HG03025 (cell line): ENCODE measurements around the gene RIPOR2.
"Not testable (repeated sequence)": the region's sequence is repeated elsewhere in the genome, so short reads cannot be mapped to it uniquely, and the experiment has no call there.

Experiments used
- ATAC-seq: cut with Tn5 transposase; IDR thresholded peaks from one replicate; pipeline ENCODE4 v1.9.1; 2021; ENCODE audit warnings: mild to moderate bottlenecking, moderate library complexity; ENCODE audit not compliant: unreplicated experiment, low FRiP score

The RIPOR2 gene

GRCh38 chr6:24882835-24883555 lies 52.8 kb downstream of the RIPOR2 start:
- no peak for ATAC-seq

DNA sequence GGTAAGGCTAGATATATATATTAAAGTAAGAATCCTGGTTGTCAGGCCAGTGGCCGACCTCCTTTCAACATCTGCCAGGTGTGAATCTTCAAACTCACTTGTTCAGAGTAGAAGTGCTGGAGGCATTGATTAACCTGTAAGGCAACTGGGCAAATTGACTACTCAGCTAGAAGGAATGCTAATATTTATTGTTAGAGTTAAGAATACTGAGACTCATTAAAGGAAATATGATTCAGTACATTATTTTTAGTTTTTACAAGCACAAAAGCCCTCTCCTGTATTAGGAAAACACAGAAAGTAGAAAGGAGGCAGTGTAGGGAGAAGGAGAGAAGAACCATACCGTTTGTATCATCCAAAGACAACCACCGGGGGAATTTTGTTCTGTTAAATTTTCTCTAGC lies 53.5 kb downstream of the RIPOR2 start:
- ATAC-seq, result no peak

- no peak for ATAC-seq
These were observed 54.4 kb downstream of the RIPOR2 start for GRCh38 chr6:24881376-24881775.

GRCh38 chr6:24880451-24880850 lies 55.3 kb downstream of the RIPOR2 start:
- no peak for ATAC-seq

DNA sequence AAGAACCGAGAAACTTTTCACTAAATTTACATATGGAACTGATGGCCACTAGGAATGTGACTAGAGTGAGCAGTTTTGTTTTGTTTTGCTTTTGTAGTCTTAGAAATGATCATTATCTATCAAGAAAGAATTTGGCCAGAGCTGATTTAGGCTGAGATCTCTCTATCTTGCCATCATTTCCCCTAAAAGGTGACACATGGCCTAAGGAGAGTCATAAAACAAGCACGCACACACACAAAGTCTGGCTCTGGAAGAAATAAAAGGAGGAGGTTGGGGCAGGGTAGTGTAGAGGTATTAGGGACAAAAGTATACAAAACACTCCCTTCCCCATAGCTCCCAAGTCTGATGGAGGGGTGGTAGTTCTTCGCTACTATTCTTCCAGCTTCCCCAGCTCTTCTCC lies 56.4 kb downstream of the RIPOR2 start:
- ATAC-seq, result no peak

GRCh38 chr6:24877747-24878146 lies 58.0 kb downstream of the RIPOR2 start:
- ATAC-seq, result not testable (repeated sequence)

DNA sequence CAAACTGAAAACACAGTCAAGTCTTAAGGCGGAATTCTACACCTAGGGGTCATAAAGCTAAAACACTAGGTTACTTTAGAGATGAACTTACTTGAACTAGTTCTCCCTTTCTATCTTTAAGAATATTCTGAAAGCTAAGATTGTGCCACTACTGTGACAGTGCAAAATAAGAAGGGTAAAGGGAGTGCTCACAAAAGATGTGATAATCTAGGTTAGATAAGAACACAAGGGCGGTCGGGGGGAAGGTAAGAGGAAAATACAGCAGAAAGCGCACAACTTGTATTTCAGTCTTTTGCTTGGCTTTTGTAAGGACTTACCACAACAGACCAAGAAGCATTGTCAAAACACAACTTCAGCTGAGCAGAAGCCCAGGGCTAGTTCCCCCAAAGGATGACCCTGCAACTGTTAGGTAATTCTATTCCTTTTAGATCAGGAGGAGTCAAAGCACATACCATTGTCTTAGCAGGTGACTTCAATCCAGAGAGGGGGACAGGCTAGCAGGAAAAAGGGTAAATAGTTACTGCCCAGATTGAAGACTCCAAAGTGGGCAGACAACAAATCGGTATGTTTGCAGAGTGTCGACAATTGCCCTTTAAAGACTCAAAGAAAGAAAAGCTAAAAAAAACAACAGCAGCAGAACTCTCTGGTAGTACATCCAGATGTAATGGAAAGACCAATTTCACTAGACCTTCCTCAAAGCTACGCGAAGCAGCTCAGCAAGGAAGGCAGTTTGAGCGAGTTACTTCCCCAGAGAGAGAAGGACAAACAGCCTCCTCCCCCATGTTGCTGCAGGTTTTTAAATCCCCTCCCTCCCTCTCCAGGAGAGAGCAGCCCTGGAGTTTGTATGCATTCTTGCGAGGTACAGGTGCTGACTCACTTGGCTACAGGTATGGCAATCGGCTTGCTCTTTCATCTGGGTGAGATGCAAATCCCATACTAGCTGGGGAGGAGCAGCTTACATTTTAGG lies 59.0 kb downstream of the RIPOR2 start:
- ATAC-seq, result no peak

DNA sequence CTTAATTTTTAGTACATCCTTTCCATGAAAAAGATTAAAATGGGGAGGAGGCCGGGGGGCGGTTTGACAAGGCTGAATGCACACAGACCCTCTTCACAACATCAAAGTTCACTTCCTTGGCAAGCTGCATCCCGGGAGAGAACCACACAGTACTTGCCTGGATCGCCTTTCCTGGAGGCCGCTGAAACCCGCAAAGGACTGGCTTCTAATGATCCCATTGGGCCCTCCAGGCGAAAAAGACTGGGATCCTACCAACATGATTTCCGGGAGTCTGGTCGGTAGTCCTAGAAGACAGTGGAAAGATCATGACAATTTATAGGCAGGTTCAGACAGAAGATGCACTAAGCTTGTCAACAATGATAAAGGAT lies 60.2 kb downstream of the RIPOR2 start:
- no peak for ATAC-seq

DNA sequence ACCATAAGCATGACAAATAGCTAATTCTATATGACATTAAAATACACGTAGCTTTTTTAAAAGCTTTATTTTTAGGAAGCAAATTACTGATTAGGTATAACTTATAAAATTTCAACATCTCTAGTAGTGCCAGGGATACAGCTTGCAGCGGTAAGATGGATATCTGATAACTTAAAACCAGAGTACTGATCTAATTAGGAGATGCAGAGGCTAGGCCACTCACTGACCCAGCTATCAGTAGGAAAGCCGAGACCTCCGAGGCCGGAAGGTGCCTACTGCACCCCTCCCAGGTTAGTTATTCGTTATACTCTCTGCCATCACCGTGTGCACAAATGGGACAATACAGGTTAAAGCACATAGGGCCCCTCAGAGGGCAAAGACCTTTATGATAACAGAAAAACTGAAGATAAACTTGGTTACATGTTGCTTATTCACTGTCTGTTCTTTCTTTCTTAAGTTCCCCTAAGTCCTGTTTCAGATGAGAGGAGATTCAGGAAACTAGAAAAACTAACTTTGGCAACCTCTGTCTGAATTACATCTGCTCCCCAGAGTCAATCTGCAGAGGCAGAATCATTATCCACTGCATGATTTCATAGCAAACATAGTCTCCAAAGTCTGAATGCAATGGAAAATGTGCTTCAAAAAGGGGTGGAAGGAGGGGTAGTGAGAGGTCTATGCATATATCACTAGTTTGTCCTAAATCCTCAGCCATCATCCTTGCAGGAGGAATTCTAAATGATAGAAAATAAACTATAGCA lies 60.8 kb downstream of the RIPOR2 start:
- no peak for ATAC-seq

DNA sequence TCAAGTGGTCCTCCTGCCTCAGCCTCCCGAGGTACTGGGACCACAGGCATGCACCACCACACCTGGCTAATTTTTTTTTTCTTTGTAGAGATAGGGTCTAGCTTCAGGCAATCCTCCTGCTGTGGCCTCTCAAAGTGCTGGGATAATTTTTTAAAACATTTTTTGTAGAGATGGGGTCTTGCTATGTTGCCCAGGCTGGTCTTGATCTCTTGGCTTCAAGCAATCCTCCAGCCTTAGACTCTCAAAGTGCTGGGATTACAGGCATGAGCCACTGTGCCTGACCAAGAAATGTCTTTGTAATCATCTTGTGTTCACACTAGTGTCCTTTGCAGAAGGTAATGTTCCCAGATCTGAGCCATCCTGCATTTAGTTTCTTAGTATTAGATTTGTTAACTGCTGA lies 61.6 kb downstream of the RIPOR2 start:
- no peak for ATAC-seq

- no peak for ATAC-seq
These were observed 63.0 kb downstream of the RIPOR2 start for GRCh38 chr6:24872779-24873178.

DNA sequence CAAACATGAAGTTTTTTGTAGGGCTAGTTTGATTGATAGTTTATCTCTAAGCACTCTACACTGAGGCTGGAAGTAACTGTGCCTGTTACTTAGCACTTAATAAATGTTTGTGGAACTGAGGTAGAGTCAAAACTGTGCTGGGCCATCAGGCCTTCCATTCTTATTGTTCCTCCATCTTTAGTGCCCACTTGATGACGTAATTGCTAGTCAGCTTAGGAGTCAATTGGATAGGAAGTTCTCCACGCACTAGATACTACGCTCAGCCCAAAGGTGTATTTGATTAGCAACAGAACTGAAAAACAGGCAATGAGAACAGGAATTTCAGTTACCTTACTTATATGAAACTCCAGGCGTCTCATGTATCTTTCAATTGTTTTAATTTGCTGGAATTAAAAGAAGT lies 67.0 kb downstream of the RIPOR2 start:
- ATAC-seq, result no peak

GRCh38 chr6:24867104-24867703 lies 68.6 kb downstream of the RIPOR2 start:
- no peak for ATAC-seq

- ATAC-seq, result no peak
These were observed 70.6 kb downstream of the RIPOR2 start for GRCh38 chr6:24865161-24865560.

GRCh38 chr6:24864343-24864742 lies 71.4 kb downstream of the RIPOR2 start:
- no peak for ATAC-seq

DNA sequence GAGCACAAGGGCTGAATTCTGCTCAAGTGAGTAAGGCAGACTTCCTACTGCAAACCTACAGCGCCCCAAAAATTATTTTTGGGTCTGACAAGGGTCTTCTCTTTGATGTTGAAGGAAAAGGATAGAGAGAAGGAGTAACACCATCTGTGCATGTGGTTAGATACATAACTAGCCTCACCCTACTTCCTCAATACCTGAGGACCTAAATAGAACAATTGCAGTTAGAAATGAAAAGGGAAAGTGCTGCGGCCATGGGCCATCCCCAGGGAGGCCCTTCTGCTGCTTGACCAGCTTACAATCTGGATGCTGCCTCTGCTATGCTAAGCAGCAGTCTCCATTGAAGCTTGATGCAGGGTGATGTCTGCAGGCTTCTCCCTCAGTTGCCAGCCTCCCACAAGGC lies 73.8 kb downstream of the RIPOR2 start:
- ATAC-seq, result peak; percentile 55

DNA sequence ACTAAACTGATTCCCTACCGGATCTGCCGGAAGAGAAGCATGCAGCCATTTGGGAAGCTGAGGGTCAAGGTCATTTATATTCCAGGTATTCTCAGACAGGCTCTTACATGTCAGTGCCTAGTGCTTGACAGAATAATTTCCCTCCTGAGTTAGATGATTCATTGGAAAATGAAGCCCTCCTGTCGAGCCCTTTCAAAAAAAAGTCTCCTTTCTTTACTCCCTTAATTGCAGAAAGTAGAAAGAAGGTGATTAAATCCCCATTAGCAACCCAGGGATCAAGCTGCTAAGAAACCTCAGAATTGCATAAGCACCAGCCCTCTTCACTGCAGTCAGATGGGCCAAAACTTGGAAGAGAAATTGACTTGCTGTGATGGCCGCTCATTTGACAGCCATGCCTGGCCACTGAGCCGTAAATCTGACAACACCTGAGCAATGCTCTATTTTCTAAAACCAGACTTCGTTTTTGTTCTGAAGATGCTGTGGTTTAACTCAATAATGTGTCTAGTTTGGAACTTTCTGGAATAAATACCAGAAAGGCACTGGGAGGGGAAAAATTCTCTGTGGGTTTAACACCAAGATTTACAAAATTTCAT lies 76.1 kb downstream of the RIPOR2 start:
- ATAC-seq, result no peak

GRCh38 chr6:24859132-24859531 lies 76.6 kb downstream of the RIPOR2 start:
- no peak for ATAC-seq

- peak; percentile 66 for ATAC-seq
These were observed 77.5 kb downstream of the RIPOR2 start for GRCh38 chr6:24858177-24858653.
